ENCODE measurements around the gene HSD17B7. TPM values are rescaled to one million over a fixed set of nuclear protein-coding genes. Genes with fewer than 3 reads are reported as not detected.
"Not testable (repeated sequence)": the region's sequence is repeated elsewhere in the genome, so short reads cannot be mapped to it uniquely, and the experiment has no call there.

HSD17B7 gene
- total and polyA plus RNA-seq, 12 donors = 1.7 to 11.2 (median 3.2) TPM

DNA sequence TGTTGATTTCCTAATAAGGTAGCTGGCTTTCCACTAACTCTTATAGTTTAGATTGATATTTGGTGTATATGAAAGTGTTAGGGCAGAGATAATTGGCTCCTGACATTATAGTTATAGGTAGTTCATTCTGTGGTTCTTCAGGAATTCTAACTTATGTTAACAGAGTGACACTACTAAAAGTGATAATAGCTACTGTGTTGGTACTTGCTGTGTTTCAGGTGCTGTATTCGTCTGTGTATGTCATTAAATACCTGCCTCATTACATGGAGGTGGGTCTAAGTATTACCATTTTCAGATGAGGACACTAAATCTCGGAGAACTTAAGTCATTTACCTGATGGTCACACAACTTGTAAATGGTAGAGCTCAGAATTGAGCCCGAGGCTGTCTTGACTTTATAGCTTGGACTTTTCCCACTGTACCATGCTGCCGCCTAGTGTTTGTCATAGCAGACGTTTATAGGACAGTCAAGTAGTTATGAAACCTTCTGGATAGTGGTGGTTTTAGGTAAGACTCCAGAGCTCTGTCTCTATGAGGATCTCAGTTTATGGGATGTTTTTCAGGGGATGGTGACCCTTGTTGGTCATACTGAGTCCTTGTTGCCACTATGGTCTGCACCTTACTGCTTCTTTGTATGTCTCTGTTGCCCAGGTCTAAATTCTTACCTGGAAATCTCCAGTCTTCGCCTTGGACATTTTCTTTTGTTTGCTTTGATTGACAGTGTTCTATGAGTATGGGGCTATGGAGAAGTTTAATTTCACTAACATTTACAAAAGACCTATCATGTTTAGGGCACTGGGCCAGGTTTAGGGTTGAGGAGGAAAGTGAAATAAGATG is 9.7 kb downstream of the HSD17B7 start:
- 38 to 57% methylated on average over 6 of the region's 6 CpGs for WGBS, 2 donors
- DNase-seq (peak; percentile 13 to 70), ATAC-seq (peak; percentile 78 to 91 (median 87))
- intact Hi-C loops (cut with DNase I) = loop anchor here in 9 of 10 donors (1.0 to 10.0 kb wide), 6 partner anchors 183 to 305 kb away; partner anchors contain the start of gene UHMK1 (in 1 of the 9)
- not testable (repeated sequence) for H3K4me1 ChIP-seq, H3K4me3 ChIP-seq, H3K27me3 ChIP-seq, H3K9me3 ChIP-seq, H3K27ac ChIP-seq
- TF ChIP-seq, protein P1, sequence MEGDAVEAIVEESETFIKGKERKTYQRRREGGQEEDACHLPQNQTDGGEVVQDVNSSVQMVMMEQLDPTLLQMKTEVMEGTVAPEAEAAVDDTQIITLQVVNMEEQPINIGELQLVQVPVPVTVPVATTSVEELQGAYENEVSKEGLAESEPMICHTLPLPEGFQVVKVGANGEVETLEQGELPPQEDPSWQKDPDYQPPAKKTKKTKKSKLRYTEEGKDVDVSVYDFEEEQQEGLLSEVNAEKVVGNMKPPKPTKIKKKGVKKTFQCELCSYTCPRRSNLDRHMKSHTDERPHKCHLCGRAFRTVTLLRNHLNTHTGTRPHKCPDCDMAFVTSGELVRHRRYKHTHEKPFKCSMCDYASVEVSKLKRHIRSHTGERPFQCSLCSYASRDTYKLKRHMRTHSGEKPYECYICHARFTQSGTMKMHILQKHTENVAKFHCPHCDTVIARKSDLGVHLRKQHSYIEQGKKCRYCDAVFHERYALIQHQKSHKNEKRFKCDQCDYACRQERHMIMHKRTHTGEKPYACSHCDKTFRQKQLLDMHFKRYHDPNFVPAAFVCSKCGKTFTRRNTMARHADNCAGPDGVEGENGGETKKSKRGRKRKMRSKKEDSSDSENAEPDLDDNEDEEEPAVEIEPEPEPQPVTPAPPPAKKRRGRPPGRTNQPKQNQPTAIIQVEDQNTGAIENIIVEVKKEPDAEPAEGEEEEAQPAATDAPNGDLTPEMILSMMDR (IDR thresholded peaks at IDR 0.05) = peak in 8 of 9 donors; percentile 38 to 69 (median 59)
- H3K36me3 ChIP-seq = peaks cover 0 to 86% (median 24%) of the 10 kb centered on the region in 9 donors

DNA sequence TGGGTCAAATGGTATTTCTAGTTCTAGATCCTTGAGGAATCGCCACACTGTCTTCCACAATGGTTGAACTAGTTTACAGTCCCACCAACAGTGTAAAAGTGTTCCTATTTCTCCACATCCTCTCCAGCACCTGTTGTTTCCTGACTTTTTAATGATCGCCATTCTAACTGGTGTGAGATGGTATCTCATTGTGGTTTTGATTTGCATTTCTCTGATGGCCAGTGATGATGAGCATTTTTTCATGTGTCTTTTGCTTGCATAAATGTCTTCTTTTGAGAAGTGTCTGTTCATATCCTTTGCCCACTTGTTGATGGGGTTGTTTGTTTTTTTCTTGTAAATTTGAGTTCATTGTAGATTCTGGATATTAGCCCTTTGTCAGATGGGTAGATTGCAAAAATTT is 17.0 kb downstream of the HSD17B7 start:
- not testable (repeated sequence) for H3K27me3 ChIP-seq, H3K9me3 ChIP-seq, ATAC-seq, H3K4me1 ChIP-seq, H3K27ac ChIP-seq, H3K4me3 ChIP-seq, DNase-seq
- WGBS, 2 donors = no CpG with 5 or more reads among the region's 2 CpGs
- H3K36me3 ChIP-seq = peaks cover 0 to 54% (median 20%) of the 10 kb centered on the region in 9 donors
- intact Hi-C loops (cut with DNase I) = loop anchor here in 3 of 10 donors (10.0 kb wide), 1 partner anchor 193 kb away; no protein-coding TSS in a partner anchor

DNA sequence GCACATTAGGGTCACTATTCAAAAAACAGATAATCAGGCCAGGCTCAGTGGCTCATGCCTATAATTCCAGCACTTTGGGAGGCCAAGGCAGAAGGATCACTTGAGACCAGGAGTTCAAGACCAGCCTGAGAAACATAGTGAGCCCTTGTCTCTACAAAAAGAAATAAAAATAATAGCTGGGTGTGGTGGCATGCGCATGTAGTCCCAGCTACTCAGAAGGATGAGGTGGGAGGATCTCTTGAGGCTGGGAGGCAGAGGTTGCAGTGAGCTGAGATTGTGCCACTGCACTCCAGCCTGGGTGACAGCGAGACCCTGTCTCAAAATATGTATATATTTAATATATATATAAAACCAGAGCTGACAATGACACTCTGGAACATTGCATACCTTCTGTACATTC is 21.9 kb downstream of the HSD17B7 start:
- H3K27ac ChIP-seq; DNase-seq; H3K4me1 ChIP-seq; H3K9me3 ChIP-seq; H3K27me3 ChIP-seq; ATAC-seq; H3K4me3 ChIP-seq; intact Hi-C loops (cut with DNase I): not testable (repeated sequence)
- 96 to 100% methylated on average over 2 of the region's 2 CpGs for WGBS, 2 donors
- peaks cover 0 to 10% (median 0%) of the 10 kb centered on the region in 9 donors for H3K36me3 ChIP-seq

DNA sequence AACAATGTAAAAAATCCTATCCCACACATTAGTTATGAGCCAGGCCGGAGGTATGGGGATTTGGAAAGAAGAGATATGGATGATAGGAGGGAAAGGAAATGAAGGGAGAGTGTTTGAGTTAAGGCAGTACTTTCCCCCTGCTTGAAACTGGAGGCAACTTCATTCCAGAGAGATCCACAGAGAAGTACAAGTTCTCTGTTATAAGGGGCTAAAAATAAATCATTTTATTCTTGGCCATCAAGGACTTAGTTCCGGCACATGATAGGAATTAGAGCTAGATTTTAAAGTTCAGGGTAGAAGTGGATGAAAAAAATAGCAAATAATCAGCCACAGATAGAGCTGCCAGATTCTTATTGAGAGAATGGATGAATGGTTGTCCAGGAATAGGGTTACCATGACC is 27.6 kb downstream of the HSD17B7 start:
- ATAC-seq = peak in 5 of 8 donors; percentile 42 to 71 (median 58)
- 43 to 56% methylated on average over 2 of the region's 2 CpGs for WGBS, 2 donors
- H3K9me3 ChIP-seq; H3K4me3 ChIP-seq; DNase-seq; H3K36me3 ChIP-seq; intact Hi-C loops (cut with DNase I): not testable (repeated sequence)
- H3K27ac ChIP-seq = peak overlapping the region in 1 of 10 donors; percentile 28
- H3K4me1 ChIP-seq = peaks cover 0 to 15% (median 9%) of the 10 kb centered on the region in 9 donors
- H3K27me3 ChIP-seq = peaks cover 0 to 23% (median 9%) of the 10 kb centered on the region in 7 donors

GRCh38 chr1:162818666-162819065 is 28.2 kb downstream of the HSD17B7 start:
- DNase-seq; H3K9me3 ChIP-seq; H3K36me3 ChIP-seq; intact Hi-C loops (cut with DNase I); H3K4me3 ChIP-seq: not testable (repeated sequence)
- WGBS, 2 donors = 81 to 83% methylated on average over 1 of the region's 1 CpG
- H3K27ac ChIP-seq = peak overlapping the region in 1 of 10 donors; percentile 28
- H3K27me3 ChIP-seq = peaks cover 0 to 28% (median 9%) of the 10 kb centered on the region in 7 donors
- peak in 3 of 8 donors; percentile 24 to 53 (median 37) for ATAC-seq
- H3K4me1 ChIP-seq = peaks cover 0 to 16% (median 9%) of the 10 kb centered on the region in 9 donors

- Histone ChIP-seq H3K36me3 (no peaks in the 10 kb centered on the region), H3K27me3 (peaks cover 0 to 45% (median 19%) of the 10 kb centered on the region in 7 donors)
These were observed 32.1 kb downstream of the HSD17B7 start for GRCh38 chr1:162822391-162823200.

More at GRCh38 chr1:162822391-162823200, 32.1 kb downstream of the HSD17B7 start:
- intact Hi-C loops (cut with DNase I) = no loop called here
- Histone ChIP-seq H3K4me3 (peak overlapping the region; percentile 12 to 53 (median 46)), H3K4me1 (peaks cover 0 to 16% (median 9%) of the 10 kb centered on the region in 9 donors), H3K27ac (no peak overlapping the region), H3K9me3 (no peaks in the 10 kb centered on the region)
- 4% methylated on average over 44 of the region's 44 CpGs for WGBS, 2 donors
- TF ChIP-seq, protein P1 (IDR thresholded peaks at IDR 0.05) = no peak
- ATAC-seq (peak in 6 of 8 donors; percentile 16 to 68 (median 53)), DNase-seq (peak in 1 of 2 donors; percentile 14)

Data from heart right ventricle (tissue), 16 donors.